ENCODE data around the gene CAMSAP2. TPM values are rescaled to one million over a fixed set of nuclear protein-coding genes. Genes with fewer than 3 reads are reported as not detected.

Gene CAMSAP2
- total and polyA plus RNA-seq, 2 of the 8 experiments (the other 6 are each of a cell fraction or from before 2014, with no cell fraction given) = 4.2 to 27.6 TPM

GRCh38 chr1:200811704-200812103 lies 73.0 kb downstream of the CAMSAP2 start:
- Histone ChIP-seq H3K56ac (replicated peaks; ENCODE audit: insufficient read length, low read depth, low read length) (no peak overlapping the region), H2BK12ac (ENCODE audit: low read depth, low read length) (no peak overlapping the region), H3K14ac (ENCODE audit: insufficient read length) (no peak overlapping the region), H3K27ac (ENCODE audit: low read depth, low read length) (no peak overlapping the region), H4K5ac (ENCODE audit: insufficient read length, low read depth, low read length) (no peak overlapping the region), H3K18ac (ENCODE audit: extremely low read depth, low read length) (no peak overlapping the region), H4K20me1 (replicated peaks in 1 of 2; ENCODE audit: control insufficient read depth in 1 of 2, insufficient read depth in 2 of 2, low read length in 2 of 2) (peaks cover 0 to 2% of the 10 kb centered on the region in 2 experiments), H4K91ac (replicated peaks; ENCODE audit: insufficient read length, low read length) (no peak overlapping the region), H3K4ac (replicated peaks; ENCODE audit: insufficient read length, low read depth, low read length) (no peak overlapping the region), H3K23me2 (ENCODE audit: low read depth, low read length) (no peaks in the 10 kb centered on the region), H3K9ac (replicated peaks in 1 of 4; ENCODE audit: extremely low read depth in 1 of 4, low read depth in 3 of 4, low read length in 3 of 4) (no peak overlapping the region), H2BK120ac (replicated peaks; ENCODE audit: low read depth, low read length) (no peak overlapping the region), H4K8ac (ENCODE audit: extremely low read depth, insufficient read depth, low read length) (no peak overlapping the region), H3K4me1 (replicated peaks in 1 of 4; ENCODE audit: control insufficient read depth in 3 of 4, insufficient read depth in 4 of 4, low read length in 3 of 4) (no peaks in the 10 kb centered on the region), H3K79me1 (ENCODE audit: low read depth, low read length) (no peaks in the 10 kb centered on the region), H3K27me3 (replicated peaks in 1 of 4; ENCODE audit: control insufficient read depth in 3 of 4, extremely low read depth in 1 of 4, insufficient read depth in 3 of 4, low read length in 3 of 4) (no peaks in the 10 kb centered on the region), H3K9me3 (ENCODE audit: insufficient read depth in 2 of 2, low read depth in 1 of 2, low read length in 1 of 2) (no peaks in the 10 kb centered on the region), H3K4me3 (ENCODE audit: extremely low read depth in 1 of 4, insufficient read depth in 2 of 4, low read depth in 3 of 4, low read length in 4 of 4) (no peak overlapping the region), H2BK5ac (ENCODE audit: low read depth, low read length) (no peak overlapping the region), H3K36me3 (ENCODE audit: control insufficient read depth in 2 of 4, insufficient read depth in 4 of 4, low read length in 3 of 4) (peaks cover 0 to 22% (median 7%) of the 10 kb centered on the region in 4 experiments; a peak in 4 of 8 replicates), H3K4me2 (ENCODE audit: insufficient read depth in 1 of 2, low read depth in 2 of 2, low read length in 2 of 2) (no peak overlapping the region), H3K23ac (ENCODE audit: insufficient read length) (no peak overlapping the region), H2AFZ (ENCODE audit: low read length) (no peak overlapping the region), H3K79me2 (ENCODE audit: control insufficient read depth in 1 of 2, insufficient read depth in 2 of 2, low read length in 2 of 2) (no peaks in the 10 kb centered on the region), H2BK20ac (ENCODE audit: low read length) (no peak overlapping the region), H2BK15ac (ENCODE audit: low read length) (no peak overlapping the region), H2AK5ac (ENCODE audit: low read depth, low read length) (no peak overlapping the region)
- ChIA-PET CTCF (ENCODE audit: partially characterized antibody) (no interaction called here), POLR2A (ENCODE audit: partially characterized antibody) (no interaction called here)
- WGBS, 2 experiments (ENCODE audit: extremely low coverage in 1 of 2, insufficient coverage in 1 of 2, insufficient read length in 1 of 2, insufficient replicate concordance in 2 of 2, low coverage in 1 of 2, low lambda C conversion rate in 2 of 2, missing lambda C conversion rate in 1 of 2) = 92% methylated on average over 4 of the region's 4 CpGs; no CpG with 5 or more reads in 1 of the 2 experiments
- TF ChIP-seq ZNF274 (IDR thresholded peaks at IDR 0.05; ENCODE audit: borderline replicate concordance, extremely low read depth, low read length) = no peak
- TF ChIP-seq SUZ12 (IDR thresholded peaks at IDR 0.05; ENCODE audit: low read length) = no peak
- TF ChIP-seq MAFK (IDR thresholded peaks at IDR 0.05; ENCODE audit: low read depth, low read length) = no peak
- no peak for TF ChIP-seq SIRT6 (IDR thresholded peaks at IDR 0.05; ENCODE audit: low read length)
- no peak for TF ChIP-seq RBBP5 (IDR thresholded peaks at IDR 0.05; ENCODE audit: borderline replicate concordance, low read depth, low read length)
- no peak for TF ChIP-seq PHF8 (conservative IDR thresholded peaks at IDR 0.05; ENCODE audit: low read depth, low read length)
- TF ChIP-seq CEBPB (IDR thresholded peaks at IDR 0.05; ENCODE audit: low read depth, low read length) = no peak
- TF ChIP-seq CTBP2 (IDR thresholded peaks at IDR 0.05; ENCODE audit: borderline replicate concordance, insufficient read depth, insufficient read length, low read length) = no peak
- no peak for FAIRE-seq
- no peak for DNase-seq (ENCODE audit: low read depth in 1 of 2, low spot score in 2 of 2)
